ENCODE measurements around the gene PTPRG. TPM values are rescaled to one million over a fixed set of nuclear protein-coding genes. Genes with fewer than 3 reads are reported as not detected.

The PTPRG gene
- total and polyA plus RNA-seq, 10 of the 15 experiments (the other 5 are each of a cell fraction or from before 2014, with no cell fraction given) = 0.29 to 20.7 (median 1.4) TPM

- TF ChIP-seq BMI1 (IDR thresholded peaks at IDR 0.05; ENCODE audit: borderline replicate concordance) (peak; percentile 35; the same call in 1 of the 2 replicates), DPF2 (IDR thresholded peaks at IDR 0.05) (peak; percentile 88), SPI1 (IDR thresholded peaks at IDR 0.05; ENCODE audit: borderline replicate concordance, insufficient read depth, low read depth, low read length) (peak; percentile 32; the same call in 1 of the 2 replicates), IKZF2 (IDR thresholded peaks at IDR 0.05) (peak; percentile 56 to 58)
These were observed 676.6 kb downstream of the PTPRG start (continued) for GRCh38 chr3:62238003-62238402.

- no peaks in the 10 kb centered on the region for H4K20me1 ChIP-seq (ENCODE audit: control insufficient read depth, insufficient read depth)
- FAIRE-seq (no peak), ATAC-seq (peak; percentile 89), DNase-seq (ENCODE audit: low read depth, low spot score) (no peak)
- no peaks in the 10 kb centered on the region for H3K36me3 ChIP-seq (ENCODE audit: control insufficient read depth in 2 of 2, insufficient read depth in 2 of 2, low read length in 1 of 2)
- H3K4me2 ChIP-seq (ENCODE audit: control insufficient read depth, insufficient read depth) = no peak overlapping the region
- ChIA-PET RAD21 (ENCODE audit: unreplicated experiment) (interaction anchor here (0.6 to 3.1 kb wide), 14 partner anchors 9 to 819 kb away, joined by 3 to 30 read pairs (median 6); no protein-coding TSS in a partner anchor), SMC1A (ENCODE audit: uncharacterized antibody, unreplicated experiment) (interaction anchor here (1.0 to 4.3 kb wide), 18 partner anchors 9 to 344 kb away, joined by 3 to 58 read pairs (median 7); no protein-coding TSS in a partner anchor), POLR2A (interaction anchor here (1.0 to 1.4 kb wide), 8 partner anchors 15 to 207 kb away, joined by 3 to 8 read pairs (median 3); no protein-coding TSS in a partner anchor), CTCF (interaction anchor here (0.6 to 4.9 kb wide), 21 partner anchors 9 to 717 kb away, joined by 3 to 41 read pairs (median 5); no protein-coding TSS in a partner anchor)
- no peak overlapping the region for H3K4me3 ChIP-seq
- H2AFZ ChIP-seq (ENCODE audit: control insufficient read depth, low read depth, low read length) = no peak overlapping the region
- no peaks in the 10 kb centered on the region for H3K9me3 ChIP-seq (replicated peaks; ENCODE audit: control insufficient read depth, insufficient read depth, low read length)
- intact Hi-C loops (cut with micrococcal nuclease; ENCODE audit: unreplicated experiment) (no loop called here), in situ Hi-C loops (cut with MboI) (no loop called here)
- H3K79me2 ChIP-seq (ENCODE audit: control insufficient read depth, insufficient read depth, low read length) = no peaks in the 10 kb centered on the region
- no peak overlapping the region for H3K9ac ChIP-seq (ENCODE audit: control insufficient read depth, insufficient read depth, low read length)
- no peaks in the 10 kb centered on the region for H3K27me3 ChIP-seq (replicated peaks in 1 of 2; ENCODE audit: control insufficient read depth in 2 of 2, insufficient read depth in 2 of 2, low read length in 1 of 2)
- no peak overlapping the region for H3K27ac ChIP-seq (ENCODE audit: control insufficient read depth, insufficient read depth)
- no peaks in the 10 kb centered on the region for H3K4me1 ChIP-seq (ENCODE audit: control insufficient read depth, insufficient read depth, low read length)
- BruUV-seq (replicated peaks) = no TSS peak
- TF ChIP-seq CBX3 (IDR thresholded peaks at IDR 0.05; ENCODE audit: borderline replicate concordance, low read depth) (no peak), BHLHE40 (IDR thresholded peaks at IDR 0.05; ENCODE audit: borderline replicate concordance in 1 of 2, low read depth in 2 of 2, low read length in 1 of 2) (peak in 1 of 2 experiments; percentile 27; a peak in 1 of 4 replicates), CEBPB (IDR thresholded peaks at IDR 0.05; ENCODE audit: borderline replicate concordance in 1 of 2, low read depth in 2 of 2, low read length in 2 of 2) (no peak), MEF2B (IDR thresholded peaks at IDR 0.05; ENCODE audit: partially characterized antibody, poor library complexity, severe bottlenecking) (peak; percentile 82)
These were observed 677.1 kb downstream of the PTPRG start for GRCh38 chr3:62238431-62238830.
